Neural progenitor cell (in vitro differentiated cells): ENCODE measurements around the gene NUDT11. TPM values are rescaled to one million over a fixed set of nuclear protein-coding genes. Genes with fewer than 3 reads are reported as not detected.

Source experiments
- DNase-seq: peaks from one replicate; pipeline ENCODE4 v3.0.0-alpha.2; 2016; ENCODE audit warnings: low spot score
- H2AFZ ChIP-seq: fragments of 200-600 bp; sonication (generic); replicated peaks from 2 replicates; pipeline ENCODE4 v1.6.1; 2016; ENCODE audit warnings: antibody characterized with exemption
- H3F3A ChIP-seq: fragments of 200-600 bp; sonication (generic); 2 replicates; pipeline ENCODE4 v1.6.1; 2016; ENCODE audit warnings: antibody characterized with exemption, low read depth
- H3K27ac ChIP-seq: fragments of 200-600 bp; sonication (generic); 2 replicates; pipeline ENCODE4 v1.5.1; 2016; ENCODE audit warnings: mild to moderate bottlenecking
- H3K27me3 ChIP-seq: fragments of 200-600 bp; sonication (generic); 2 replicates; pipeline ENCODE4 v1.6.1; 2016; ENCODE audit warnings: mild to moderate bottlenecking, moderate library complexity
- H3K36me3 ChIP-seq: fragments of 200-600 bp; sonication (generic); 2 replicates; pipeline ENCODE4 v1.5.1; 2016
- H3K4me1 ChIP-seq: fragments of 200-600 bp; sonication (generic); 2 replicates; pipeline ENCODE4 v1.6.1; 2016; ENCODE audit warnings: mixed run types
- H3K4me2 ChIP-seq: fragments of 200-600 bp; sonication (generic); 2 replicates; pipeline ENCODE4 v1.6.1; 2016
- H3K4me3 ChIP-seq: fragments of 200-600 bp; sonication (generic); 2 replicates; pipeline ENCODE4 v1.5.1; 2016
- H3K79me2 ChIP-seq: fragments of 200-600 bp; sonication (generic); 2 replicates; pipeline ENCODE4 v1.6.1; 2016; ENCODE audit warnings: low read depth
- H3K9ac ChIP-seq: fragments of 200-600 bp; sonication (generic); 2 replicates; pipeline ENCODE4 v1.6.1; 2016
- H3K9me3 ChIP-seq: fragments of 200-600 bp; sonication (generic); 2 replicates; pipeline ENCODE4 v1.5.1; 2016; ENCODE audit warnings: low read depth
- H4K20me1 ChIP-seq: fragments of 200-600 bp; sonication (generic); 2 replicates; pipeline ENCODE4 v1.6.1; 2016; ENCODE audit warnings: low read depth
- H3K27ac Mint-ChIP-seq: 3 replicates; pipeline ENCODE4 v1.8.0; 2021; ENCODE audit warnings: mixed read lengths
- H3K27me3 Mint-ChIP-seq: 2 replicates; pipeline ENCODE4 v1.8.0; 2022; ENCODE audit warnings: low read depth, mild to moderate bottlenecking, inconsistent platforms, moderate library complexity, mixed read lengths; ENCODE audit not compliant: insufficient read depth
- H3K36me3 Mint-ChIP-seq: 3 replicates; pipeline ENCODE4 v1.8.0; 2021; ENCODE audit warnings: mixed read lengths
- H3K4me1 Mint-ChIP-seq: 3 replicates; pipeline ENCODE4 v1.8.0; 2021; ENCODE audit warnings: mixed read lengths
- H3K4me3 Mint-ChIP-seq: 3 replicates; pipeline ENCODE4 v1.8.0; 2021; ENCODE audit warnings: mild to moderate bottlenecking, moderate library complexity, mixed read lengths
- H3K9me3 Mint-ChIP-seq: 3 replicates; pipeline ENCODE4 v1.8.0; 2020; ENCODE audit warnings: mixed read lengths
- EZH2 ChIP-seq: fragments of 200-600 bp; sonication (generic); IDR thresholded peaks from 2 replicates; pipeline ENCODE4 v1.6.1; 2017; ENCODE audit warnings: antibody characterized with exemption, mild to moderate bottlenecking, moderate library complexity
- EZH2phosphoT487 ChIP-seq: fragments of 200-600 bp; sonication (generic); IDR thresholded peaks from 2 replicates; pipeline ENCODE4 v1.6.1; 2017; ENCODE audit warnings: antibody characterized with exemption
- total RNA-seq: library from RNA; depleted of rRNA; stranded (reverse); fragments of >200 nt; gene quantifications from 2 replicates; pipeline ENCODE4 v1.2.3, GENCODE V29; 2015; ENCODE audit warnings: low replicate concordance
- TF ChIP-seq, protein P1 (sequence below): fragments of 200-600 bp; sonication (generic); IDR thresholded peaks from 2 replicates; pipeline ENCODE4 v1.5.1; 2017; ENCODE audit warnings: antibody characterized with exemption, mild to moderate bottlenecking

The NUDT11 gene
- total RNA-seq, 1 donor from 2014 or later: 58.4 TPM

DNA sequence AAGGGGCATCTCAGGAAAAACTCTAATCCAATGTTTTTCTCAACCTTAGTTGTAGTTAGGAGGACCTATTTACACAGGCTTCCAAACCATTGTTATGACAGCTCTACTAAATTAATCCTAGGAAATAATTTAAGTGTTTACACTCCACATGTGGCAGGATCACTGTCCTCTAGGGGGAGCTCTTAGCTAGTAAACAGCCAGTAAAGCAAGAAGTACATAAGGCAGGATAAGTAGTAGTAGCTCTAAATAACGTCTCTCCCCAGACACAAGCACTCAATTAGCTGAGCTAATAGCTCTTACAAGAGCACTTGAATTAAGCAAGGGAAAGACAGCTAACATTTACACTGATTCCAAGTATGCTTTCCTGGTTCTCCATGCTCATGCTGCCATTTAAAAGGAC, 37.3 kb downstream of the NUDT11 start:
- no peaks in the 10 kb centered on the region for H3K9me3 ChIP-seq
- Mint-ChIP-seq H3K27me3 (no peaks in the 10 kb centered on the region), H3K27ac (no peak overlapping the region), H3K36me3 (no peaks in the 10 kb centered on the region), H3K9me3 (no peaks in the 10 kb centered on the region), H3K4me3 (no peak overlapping the region), H3K4me1 (no peaks in the 10 kb centered on the region)
- no peaks in the 10 kb centered on the region for H3K36me3 ChIP-seq
- H3K4me2 ChIP-seq: no peak overlapping the region
- DNase-seq: peak; percentile 52
- TF ChIP-seq, protein P1, sequence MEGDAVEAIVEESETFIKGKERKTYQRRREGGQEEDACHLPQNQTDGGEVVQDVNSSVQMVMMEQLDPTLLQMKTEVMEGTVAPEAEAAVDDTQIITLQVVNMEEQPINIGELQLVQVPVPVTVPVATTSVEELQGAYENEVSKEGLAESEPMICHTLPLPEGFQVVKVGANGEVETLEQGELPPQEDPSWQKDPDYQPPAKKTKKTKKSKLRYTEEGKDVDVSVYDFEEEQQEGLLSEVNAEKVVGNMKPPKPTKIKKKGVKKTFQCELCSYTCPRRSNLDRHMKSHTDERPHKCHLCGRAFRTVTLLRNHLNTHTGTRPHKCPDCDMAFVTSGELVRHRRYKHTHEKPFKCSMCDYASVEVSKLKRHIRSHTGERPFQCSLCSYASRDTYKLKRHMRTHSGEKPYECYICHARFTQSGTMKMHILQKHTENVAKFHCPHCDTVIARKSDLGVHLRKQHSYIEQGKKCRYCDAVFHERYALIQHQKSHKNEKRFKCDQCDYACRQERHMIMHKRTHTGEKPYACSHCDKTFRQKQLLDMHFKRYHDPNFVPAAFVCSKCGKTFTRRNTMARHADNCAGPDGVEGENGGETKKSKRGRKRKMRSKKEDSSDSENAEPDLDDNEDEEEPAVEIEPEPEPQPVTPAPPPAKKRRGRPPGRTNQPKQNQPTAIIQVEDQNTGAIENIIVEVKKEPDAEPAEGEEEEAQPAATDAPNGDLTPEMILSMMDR: peak; percentile 61
- no peak for TF ChIP-seq EZH2
- H3K9ac ChIP-seq: no peak overlapping the region
- H4K20me1 ChIP-seq: no peaks in the 10 kb centered on the region
- no peak overlapping the region for H2AFZ ChIP-seq
- H3K27ac ChIP-seq: no peak overlapping the region
- H3K27me3 ChIP-seq: no peaks in the 10 kb centered on the region
- H3K79me2 ChIP-seq: no peaks in the 10 kb centered on the region
- H3K4me1 ChIP-seq: no peaks in the 10 kb centered on the region
- no peak overlapping the region for H3K4me3 ChIP-seq
- no peaks in the 10 kb centered on the region for H3F3A ChIP-seq

DNA sequence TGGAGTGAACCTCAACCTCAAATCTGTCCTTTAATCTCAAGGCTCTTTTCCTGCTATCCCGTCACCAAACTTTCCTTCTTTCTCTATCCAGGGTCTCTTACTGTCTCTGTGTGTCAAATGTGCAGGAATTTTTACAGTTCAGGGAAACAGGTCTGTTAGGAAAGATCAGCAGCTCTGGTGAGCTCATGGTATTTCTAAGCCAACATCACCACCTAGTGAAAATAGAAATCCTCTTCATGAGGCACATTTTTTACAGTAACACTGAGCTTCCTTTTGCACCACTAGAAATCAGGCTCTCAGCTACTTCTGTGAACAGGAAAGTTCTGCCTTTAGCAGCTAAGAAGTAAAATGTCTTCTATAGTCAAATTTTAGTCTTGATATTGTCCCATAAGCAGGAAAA, 39.6 kb downstream of the NUDT11 start:
- peaks cover 4% of the 10 kb centered on the region for H3K9me3 ChIP-seq
- H3K79me2 ChIP-seq: no peaks in the 10 kb centered on the region
- no peaks in the 10 kb centered on the region for H3K4me1 ChIP-seq
- Mint-ChIP-seq H3K27ac (no peak overlapping the region), H3K27me3 (no peaks in the 10 kb centered on the region), H3K36me3 (no peaks in the 10 kb centered on the region), H3K9me3 (no peaks in the 10 kb centered on the region), H3K4me3 (no peak overlapping the region), H3K4me1 (no peaks in the 10 kb centered on the region)
- DNase-seq: peak; percentile 24
- no peak overlapping the region for H3K4me2 ChIP-seq
- H3K9ac ChIP-seq: no peak overlapping the region
- TF ChIP-seq EZH2: no peak
- TF ChIP-seq, protein P1: peak; percentile 43
- H4K20me1 ChIP-seq: no peaks in the 10 kb centered on the region
- H3F3A ChIP-seq: no peaks in the 10 kb centered on the region
- H2AFZ ChIP-seq: no peak overlapping the region
- no peaks in the 10 kb centered on the region for H3K27me3 ChIP-seq
- H3K4me3 ChIP-seq: no peak overlapping the region
- no peaks in the 10 kb centered on the region for H3K36me3 ChIP-seq
- no peak overlapping the region for H3K27ac ChIP-seq

DNA sequence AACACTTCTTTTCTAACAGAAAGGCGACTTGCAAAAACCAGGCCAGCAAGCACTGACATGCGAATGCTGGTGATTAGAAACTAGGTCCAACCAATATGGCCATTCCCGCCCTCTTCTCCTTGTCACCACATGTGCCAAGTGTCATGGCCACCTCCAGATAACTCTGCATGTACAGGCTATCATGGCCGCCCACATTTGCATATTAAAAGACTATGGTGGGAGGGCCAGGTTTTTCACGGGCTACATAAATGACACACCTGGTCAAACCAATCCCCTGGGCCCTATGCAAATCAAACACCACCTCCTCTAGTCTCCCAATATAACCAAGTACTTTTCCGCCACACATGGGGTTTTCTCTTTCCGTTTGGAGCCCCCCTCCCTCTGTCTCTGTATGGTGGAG, 40.1 kb downstream of the NUDT11 start:
- Mint-ChIP-seq H3K9me3 (no peaks in the 10 kb centered on the region), H3K27ac (no peak overlapping the region), H3K27me3 (no peaks in the 10 kb centered on the region), H3K4me1 (no peaks in the 10 kb centered on the region), H3K36me3 (no peaks in the 10 kb centered on the region), H3K4me3 (no peak overlapping the region)
- Histone ChIP-seq H3K27ac (no peak overlapping the region), H3K27me3 (no peaks in the 10 kb centered on the region), H3K79me2 (no peaks in the 10 kb centered on the region), H2AFZ (no peak overlapping the region), H3K9ac (no peak overlapping the region), H3K4me2 (no peak overlapping the region), H4K20me1 (no peaks in the 10 kb centered on the region), H3K4me1 (no peaks in the 10 kb centered on the region), H3K4me3 (no peak overlapping the region), H3K9me3 (peaks cover 4% of the 10 kb centered on the region), H3F3A (no peaks in the 10 kb centered on the region), H3K36me3 (no peaks in the 10 kb centered on the region)
- TF ChIP-seq EZH2 (no peak), EZH2phosphoT487 (no peak)
- TF ChIP-seq, protein P1: no peak
- DNase-seq: no peak

DNA sequence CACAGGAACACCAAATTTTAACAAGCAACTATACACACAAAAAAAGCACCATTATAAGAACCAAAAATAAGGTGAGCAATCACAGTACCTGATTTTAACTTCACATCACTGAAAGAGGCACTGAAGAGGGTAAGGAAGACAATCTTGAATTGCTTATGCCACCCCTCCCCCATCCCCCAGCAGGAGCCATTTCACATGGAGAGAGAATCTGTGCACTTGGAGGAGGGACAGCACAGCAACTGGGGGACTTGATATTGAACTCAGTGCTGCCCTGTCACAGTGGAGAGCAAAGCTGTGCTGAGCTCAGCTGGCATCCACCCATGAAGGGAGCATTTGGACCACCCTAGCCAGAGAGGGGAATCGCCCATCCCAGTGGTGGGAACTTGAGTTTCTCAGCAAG, 56.0 kb downstream of the NUDT11 start:
- Mint-ChIP-seq H3K27ac (no peak overlapping the region), H3K4me1 (peaks cover 6% of the 10 kb centered on the region), H3K4me3 (no peak overlapping the region), H3K9me3 (no peaks in the 10 kb centered on the region), H3K36me3 (no peaks in the 10 kb centered on the region), H3K27me3 (no peaks in the 10 kb centered on the region)
- Histone ChIP-seq H3K27me3 (no peaks in the 10 kb centered on the region), H3K36me3 (no peaks in the 10 kb centered on the region), H3K4me3 (no peak overlapping the region), H4K20me1 (no peaks in the 10 kb centered on the region), H3K9me3 (no peaks in the 10 kb centered on the region), H3K4me1 (no peaks in the 10 kb centered on the region), H3K4me2 (no peak overlapping the region), H3F3A (no peaks in the 10 kb centered on the region), H3K9ac (no peak overlapping the region), H3K27ac (no peak overlapping the region), H2AFZ (no peak overlapping the region), H3K79me2 (no peaks in the 10 kb centered on the region)
- TF ChIP-seq, protein P1: no peak
- TF ChIP-seq EZH2phosphoT487 (no peak), EZH2 (no peak)
- no peak for DNase-seq
